GM19239 (cell line): ENCODE measurements around the gene NCK1.
"Not testable (repeated sequence)": the region's sequence is repeated elsewhere in the genome, so short reads cannot be mapped to it uniquely, and the experiment has no call there.

Experiments
- DNase-seq: peaks from one replicate; pipeline ENCODE4 v3.0.0; 2011; ENCODE audit warnings: low spot score; ENCODE audit not compliant: insufficient read length
- FAIRE-seq: peaks from 2 replicates; lab custom pipeline; 2011; peaks lifted over from hg19 to GRCh38; lab: Jason Lieb, UNC

NCK1 gene

DNA sequence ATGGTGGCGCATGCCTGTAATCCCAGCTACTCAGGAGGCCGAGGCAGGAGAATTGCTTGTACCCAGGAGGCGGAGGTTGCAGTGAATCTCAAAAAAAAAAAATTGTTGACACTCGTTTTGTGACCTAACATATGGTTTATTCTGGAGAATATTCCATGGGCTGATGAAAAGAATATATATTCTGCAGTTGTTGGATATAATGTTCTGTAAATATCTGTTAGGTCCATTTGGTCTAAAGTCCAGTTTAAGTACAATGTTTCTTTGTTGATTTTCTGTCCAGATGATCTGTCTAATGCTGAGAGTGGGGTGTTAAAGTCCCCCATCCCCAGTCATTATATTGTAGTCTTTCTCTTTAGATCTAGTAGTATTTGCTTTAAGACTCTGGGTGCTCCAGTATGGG, 111.3 kb downstream of the NCK1 start:
- FAIRE-seq: no peak
- DNase-seq: no peak

DNA sequence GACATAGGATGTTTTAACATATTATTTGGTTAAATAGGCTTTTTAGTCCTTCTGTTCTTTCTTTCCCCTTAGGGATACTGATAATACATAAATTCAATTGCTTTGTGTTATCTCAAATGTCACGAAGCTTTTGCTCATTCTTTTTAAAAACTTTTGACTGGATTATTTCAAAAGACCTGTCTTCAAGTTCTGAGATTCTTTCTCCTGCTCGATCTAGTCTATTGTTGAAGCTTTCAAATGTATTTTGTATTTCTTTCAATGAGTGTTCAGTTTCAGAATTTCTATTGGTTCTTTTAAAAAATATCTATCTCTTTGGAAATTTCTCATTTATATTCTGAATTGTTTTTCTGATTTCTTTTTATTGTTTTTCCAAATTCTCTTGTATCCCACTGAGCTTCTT, 112.7 kb downstream of the NCK1 start:
- no peak for DNase-seq
- no peak for FAIRE-seq

DNA sequence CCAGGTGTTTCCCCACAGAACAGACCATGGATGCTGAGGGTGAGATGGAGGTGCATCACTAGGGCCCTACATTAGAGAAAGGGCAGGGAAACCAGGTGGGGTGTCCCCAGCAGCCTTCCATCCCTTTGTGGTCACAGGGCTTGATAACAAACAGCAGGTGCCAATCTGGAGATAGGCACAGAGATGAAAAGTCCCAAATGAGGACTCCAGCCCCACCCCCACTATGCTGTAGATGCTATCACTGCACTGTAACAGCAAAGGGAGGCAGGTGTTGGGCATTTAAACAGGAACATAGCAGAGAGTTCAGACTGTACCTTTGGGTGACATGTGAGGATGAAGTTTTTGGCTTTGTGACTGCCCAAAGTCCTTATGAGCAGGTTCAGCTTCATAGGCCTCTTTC, 117.2 kb downstream of the NCK1 start:
- DNase-seq (no peak), FAIRE-seq (no peak)

- DNase-seq (no peak), FAIRE-seq (no peak)
These were observed 117.7 kb downstream of the NCK1 start for GRCh38 chr3:136979684-136980083.

- no peak for DNase-seq
- FAIRE-seq: no peak
These were observed 120.0 kb downstream of the NCK1 start for GRCh38 chr3:136982033-136982432.

GRCh38 chr3:136982520-136983138, 120.6 kb downstream of the NCK1 start:
- FAIRE-seq: no peak
- no peak for DNase-seq

DNA sequence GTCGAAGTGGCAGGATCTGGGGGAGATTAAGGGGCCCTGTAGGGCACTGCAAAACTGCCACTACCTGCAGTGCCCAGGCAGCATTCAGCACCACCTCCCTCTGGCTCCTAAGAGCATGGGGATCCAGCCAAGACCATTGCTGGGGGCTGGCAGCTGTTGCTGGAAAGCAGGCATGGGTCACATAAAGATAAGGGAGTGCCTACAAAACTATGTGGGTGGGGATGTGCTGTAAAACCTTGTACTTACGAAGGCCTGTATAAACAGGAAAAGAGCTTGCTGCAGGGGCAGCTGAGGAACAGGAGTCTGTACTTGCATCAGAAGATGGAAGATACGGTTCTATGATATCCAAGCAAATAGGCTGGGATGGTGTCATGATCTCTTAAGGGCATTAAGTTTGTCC, 122.8 kb downstream of the NCK1 start:
- FAIRE-seq (no peak), DNase-seq (no peak)

GRCh38 chr3:136987398-136987980, 125.5 kb downstream of the NCK1 start:
- not testable (repeated sequence) for DNase-seq, FAIRE-seq

DNA sequence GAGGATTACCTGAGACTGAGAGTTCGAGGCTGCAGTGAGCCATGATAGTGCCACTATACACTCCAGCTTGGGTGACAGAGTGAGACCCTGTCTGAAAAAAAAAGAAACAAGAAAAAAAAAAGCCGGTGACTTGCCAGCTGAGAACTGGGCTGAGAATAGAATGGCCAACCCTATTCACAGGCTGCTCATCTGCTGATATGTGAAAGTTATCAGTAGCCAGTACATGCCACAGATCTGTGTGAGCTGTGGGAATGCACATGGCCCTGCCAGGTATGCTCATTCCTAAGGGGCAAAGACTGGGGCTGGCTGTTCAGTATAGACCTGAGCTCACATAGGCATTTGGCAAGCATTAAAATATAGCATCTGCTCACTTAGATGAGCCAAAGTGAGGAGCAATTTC, 126.6 kb downstream of the NCK1 start:
- DNase-seq (no peak), FAIRE-seq (no peak)

DNA sequence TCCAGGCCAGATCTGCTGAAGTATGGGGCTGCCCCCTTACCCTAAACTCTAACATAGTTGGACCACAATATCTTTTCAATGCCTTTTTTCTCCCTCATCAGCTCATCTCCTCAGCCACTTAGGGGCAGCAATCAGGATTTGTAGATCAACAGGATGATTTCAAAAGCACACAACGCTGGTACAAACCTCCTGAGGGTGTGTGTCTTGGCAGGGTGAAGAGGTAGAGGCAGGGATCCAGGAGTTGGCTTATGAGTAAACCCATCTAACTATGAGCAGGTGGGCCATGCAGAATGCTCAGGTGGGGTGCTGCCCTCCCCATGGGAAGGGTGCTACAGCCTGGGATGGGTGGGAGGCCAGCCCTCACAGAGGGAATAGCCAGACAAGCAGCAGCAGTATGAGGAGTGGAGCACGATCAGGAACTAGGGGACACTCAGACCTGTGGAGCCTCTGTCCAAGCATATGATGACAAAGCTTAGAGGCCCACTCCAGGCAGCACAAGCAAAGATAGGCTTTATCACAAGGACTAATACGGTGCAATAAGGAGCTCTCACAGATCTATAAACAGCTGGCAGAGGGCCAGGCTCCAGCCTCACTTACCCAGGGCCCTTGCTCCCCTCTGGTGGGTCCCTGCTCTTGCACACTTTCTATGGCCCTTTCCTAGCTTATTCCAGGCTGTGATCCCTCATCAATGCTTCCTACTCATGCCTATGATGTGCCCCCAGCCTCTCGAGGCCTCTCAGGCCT, 127.9 kb downstream of the NCK1 start:
- FAIRE-seq (no peak), DNase-seq (no peak)

- FAIRE-seq (no peak), DNase-seq (no peak)
These were observed 128.8 kb downstream of the NCK1 start for GRCh38 chr3:136990826-136991225.

DNA sequence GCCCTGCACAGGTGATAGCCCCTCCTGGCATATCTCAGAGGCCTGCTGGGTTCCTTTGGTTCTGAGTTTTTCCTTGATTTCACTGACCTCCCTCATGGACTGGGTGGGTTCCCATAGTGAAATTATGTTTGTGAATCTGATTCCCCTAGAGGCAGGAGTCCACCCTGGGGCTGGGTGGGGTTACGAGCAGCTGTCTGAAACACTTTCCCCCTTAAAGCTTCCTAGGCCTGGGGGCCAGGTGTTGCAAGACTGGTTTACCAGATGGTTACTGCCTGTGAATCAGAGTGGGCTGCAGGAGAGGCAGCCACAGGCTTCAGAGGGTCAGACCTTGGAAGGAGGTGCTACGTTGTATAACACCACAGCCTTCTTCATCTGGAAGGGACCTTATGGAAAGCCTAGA, 130.1 kb downstream of the NCK1 start:
- no peak for FAIRE-seq
- no peak for DNase-seq

DNA sequence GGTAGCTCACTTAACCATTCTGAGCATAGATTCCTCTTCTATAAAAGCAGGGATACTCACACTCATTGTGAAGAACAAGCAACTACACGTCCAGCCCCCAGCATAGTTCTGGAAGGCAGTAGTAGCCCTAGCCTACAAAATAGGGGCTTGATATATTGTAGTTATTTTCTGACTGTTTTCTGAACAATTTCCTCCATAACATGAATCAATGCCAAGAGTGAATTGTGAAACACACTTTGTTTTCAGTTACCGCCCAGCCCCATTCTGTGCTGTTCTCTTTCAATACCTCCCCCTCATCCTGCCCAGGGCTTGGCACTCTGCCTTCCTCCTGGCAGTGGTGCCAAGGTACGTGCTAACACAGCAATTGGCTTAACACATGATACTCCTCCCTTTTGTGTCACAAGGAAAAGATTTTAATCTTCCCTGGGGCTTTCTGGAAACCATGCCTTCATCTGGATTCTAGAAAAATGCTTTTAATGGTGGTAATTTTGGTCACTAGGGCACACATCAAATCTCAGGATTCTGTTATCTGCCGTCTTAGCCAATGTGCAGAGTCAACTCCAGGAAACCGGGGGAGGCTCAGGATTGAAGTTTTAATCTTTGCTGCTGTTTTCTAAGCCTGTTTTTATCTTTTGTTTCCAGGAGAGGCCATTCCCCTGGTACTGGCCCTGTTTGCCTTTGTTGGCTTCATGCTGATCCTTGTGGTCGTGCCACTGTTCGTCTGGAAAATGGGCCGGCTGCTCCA, 132.9 kb downstream of the NCK1 start:
- DNase-seq: no peak
- FAIRE-seq: no peak

GRCh38 chr3:136995652-136996051, 133.6 kb downstream of the NCK1 start:
- DNase-seq (no peak), FAIRE-seq (no peak)
